ENCODE data around the gene PLXNB1.
"Not testable (repeated sequence)": the region's sequence is repeated elsewhere in the genome, so short reads cannot be mapped to it uniquely, and the experiment has no call there.

Gene PLXNB1

GRCh38 chr3:48404440-48405342 lies 25.2 kb downstream of the PLXNB1 start:
- no peaks in the 10 kb centered on the region for H3K9me3 Mint-ChIP-seq
- no peaks in the 10 kb centered on the region for H3K36me3 Mint-ChIP-seq
- H3K4me3 Mint-ChIP-seq: no peak overlapping the region
- H3K27ac Mint-ChIP-seq: no peak overlapping the region
- DNase-seq (no peak), ATAC-seq (replicated peaks) (no peak)
- peaks cover 5 to 6% of the 10 kb centered on the region in 2 donors for H3K27me3 Mint-ChIP-seq
- H3K4me1 Mint-ChIP-seq: no peaks in the 10 kb centered on the region

- H3K9me3 Mint-ChIP-seq: no peaks in the 10 kb centered on the region
- H3K27ac Mint-ChIP-seq: no peak overlapping the region
- no peaks in the 10 kb centered on the region for H3K36me3 Mint-ChIP-seq
- peaks cover 5 to 6% of the 10 kb centered on the region in 2 donors for H3K27me3 Mint-ChIP-seq
- no peak overlapping the region for H3K4me3 Mint-ChIP-seq
- no peaks in the 10 kb centered on the region for H3K4me1 Mint-ChIP-seq
- ATAC-seq (replicated peaks) (no peak), DNase-seq (no peak)
Measured at GRCh38 chr3:48403533-48404439, 26.1 kb downstream of the PLXNB1 start.

GRCh38 chr3:48402907-48403306 lies 27.0 kb downstream of the PLXNB1 start:
- ATAC-seq (replicated peaks) (no peak), DNase-seq (no peak)
- Mint-ChIP-seq H3K4me3 (no peak overlapping the region), H3K27ac (no peak overlapping the region), H3K36me3 (no peaks in the 10 kb centered on the region), H3K27me3 (peaks cover 5 to 6% of the 10 kb centered on the region in 2 donors), H3K4me1 (no peaks in the 10 kb centered on the region), H3K9me3 (no peaks in the 10 kb centered on the region)

- no peak for ATAC-seq (replicated peaks)
- no peaks in the 10 kb centered on the region for H3K4me1 Mint-ChIP-seq
Measured at GRCh38 chr3:48402281-48402732, 27.6 kb downstream of the PLXNB1 start.

GRCh38 chr3:48401434-48401901 lies 28.4 kb downstream of the PLXNB1 start:
- H3K36me3 Mint-ChIP-seq; DNase-seq; H3K4me3 Mint-ChIP-seq; H3K9me3 Mint-ChIP-seq; H3K27ac Mint-ChIP-seq; H3K4me1 Mint-ChIP-seq; H3K27me3 Mint-ChIP-seq; ATAC-seq (replicated peaks): not testable (repeated sequence)

More at GRCh38 chr3:48402281-48402732, 27.6 kb downstream of the PLXNB1 start:
- H3K4me3 Mint-ChIP-seq: no peak overlapping the region
- peaks cover 5 to 6% of the 10 kb centered on the region in 2 donors for H3K27me3 Mint-ChIP-seq
- H3K9me3 Mint-ChIP-seq: no peaks in the 10 kb centered on the region
- DNase-seq: no peak
- H3K36me3 Mint-ChIP-seq: no peaks in the 10 kb centered on the region
- no peak overlapping the region for H3K27ac Mint-ChIP-seq

- ATAC-seq (replicated peaks) (peak; percentile 87 to 89), DNase-seq (peak; percentile 27)
- Mint-ChIP-seq H3K4me1 (no peaks in the 10 kb centered on the region), H3K36me3 (no peaks in the 10 kb centered on the region), H3K27ac (no peak overlapping the region), H3K4me3 (no peak overlapping the region), H3K9me3 (no peaks in the 10 kb centered on the region), H3K27me3 (peaks cover 6% of the 10 kb centered on the region in 2 donors)
Measured at GRCh38 chr3:48400824-48401433, 29.0 kb downstream of the PLXNB1 start.

GRCh38 chr3:48399387-48400172 lies 30.3 kb downstream of the PLXNB1 start:
- no peak for ATAC-seq (replicated peaks)
- H3K36me3 Mint-ChIP-seq: no peaks in the 10 kb centered on the region

GRCh38 chr3:48398701-48399386 lies 31.0 kb downstream of the PLXNB1 start:
- DNase-seq: no peak
- Mint-ChIP-seq H3K4me3 (no peak overlapping the region), H3K9me3 (no peaks in the 10 kb centered on the region), H3K27me3 (peaks cover 6 to 9% of the 10 kb centered on the region in 2 donors), H3K36me3 (no peaks in the 10 kb centered on the region), H3K27ac (no peak overlapping the region), H3K4me1 (no peaks in the 10 kb centered on the region)
- ATAC-seq (replicated peaks): no peak

More at GRCh38 chr3:48399387-48400172, 30.3 kb downstream of the PLXNB1 start:
- no peak overlapping the region for H3K4me3 Mint-ChIP-seq
- no peak for DNase-seq
- H3K27ac Mint-ChIP-seq: no peak overlapping the region
- H3K27me3 Mint-ChIP-seq: peaks cover 6 to 9% of the 10 kb centered on the region in 2 donors
- no peaks in the 10 kb centered on the region for H3K9me3 Mint-ChIP-seq
- H3K4me1 Mint-ChIP-seq: no peaks in the 10 kb centered on the region

GRCh38 chr3:48397767-48398681 lies 31.9 kb downstream of the PLXNB1 start:
- H3K27ac Mint-ChIP-seq: no peak overlapping the region
- DNase-seq (no peak), ATAC-seq (replicated peaks) (no peak)
- no peaks in the 10 kb centered on the region for H3K36me3 Mint-ChIP-seq
- no peak overlapping the region for H3K4me3 Mint-ChIP-seq
- H3K27me3 Mint-ChIP-seq: peaks cover 6 to 13% of the 10 kb centered on the region in 2 donors
- no peaks in the 10 kb centered on the region for H3K4me1 Mint-ChIP-seq
- H3K9me3 Mint-ChIP-seq: no peaks in the 10 kb centered on the region

- no peaks in the 10 kb centered on the region for H3K36me3 Mint-ChIP-seq
Measured at GRCh38 chr3:48395714-48396113, 34.2 kb downstream of the PLXNB1 start.

GRCh38 chr3:48394391-48394790 lies 35.5 kb downstream of the PLXNB1 start:
- DNase-seq: no peak
- H3K27ac Mint-ChIP-seq: no peak overlapping the region
- H3K27me3 Mint-ChIP-seq: peaks cover 0 to 12% of the 10 kb centered on the region in 2 donors
- no peaks in the 10 kb centered on the region for H3K9me3 Mint-ChIP-seq
- H3K4me1 Mint-ChIP-seq: no peaks in the 10 kb centered on the region
- H3K4me3 Mint-ChIP-seq: no peak overlapping the region
- ATAC-seq (replicated peaks): no peak
- no peaks in the 10 kb centered on the region for H3K36me3 Mint-ChIP-seq

More at GRCh38 chr3:48395714-48396113, 34.2 kb downstream of the PLXNB1 start:
- Mint-ChIP-seq H3K4me3 (no peak overlapping the region), H3K27me3 (peaks cover 2 to 14% of the 10 kb centered on the region in 2 donors), H3K9me3 (no peaks in the 10 kb centered on the region), H3K27ac (no peak overlapping the region), H3K4me1 (no peaks in the 10 kb centered on the region)
- ATAC-seq (replicated peaks): no peak
- no peak for DNase-seq

GRCh38 chr3:48388966-48389365 lies 40.9 kb downstream of the PLXNB1 start:
- H3K27ac Mint-ChIP-seq: no peak overlapping the region
- peaks cover 14 to 17% of the 10 kb centered on the region in 2 donors for H3K27me3 Mint-ChIP-seq
- H3K36me3 Mint-ChIP-seq: peaks cover 0 to 1% of the 10 kb centered on the region in 2 donors
- H3K4me3 Mint-ChIP-seq: no peak overlapping the region
- H3K9me3 Mint-ChIP-seq: peaks cover 0 to 1% of the 10 kb centered on the region in 2 donors
- DNase-seq: no peak
- no peaks in the 10 kb centered on the region for H3K4me1 Mint-ChIP-seq
- ATAC-seq (replicated peaks): no peak
